Neural crest cell (in vitro differentiated cells): ENCODE data around the gene FAM83E. TPM values are rescaled to one million over a fixed set of nuclear protein-coding genes. Genes with fewer than 3 reads are reported as not detected.

Experiments used
- DNase-seq: peaks from one replicate; pipeline ENCODE4 v3.0.0; 2021; ENCODE audit warnings: low read depth, mixed read lengths, low spot score
- H3K27ac Mint-ChIP-seq: one replicate; pipeline ENCODE4 v1.8.0; 2021; ENCODE audit warnings: mild to moderate bottlenecking, mixed read lengths; ENCODE audit not compliant: unreplicated experiment
- H3K27me3 Mint-ChIP-seq: 2 replicates; pipeline ENCODE4 v1.8.0; 2021; ENCODE audit warnings: low read depth, mild to moderate bottlenecking, mixed read lengths
- H3K36me3 Mint-ChIP-seq: 2 replicates; pipeline ENCODE4 v1.8.0; 2021; ENCODE audit warnings: low read depth, mild to moderate bottlenecking, mixed read lengths
- H3K4me1 Mint-ChIP-seq: 2 replicates; pipeline ENCODE4 v1.8.0; 2021; ENCODE audit warnings: mixed read lengths
- H3K4me3 Mint-ChIP-seq: one replicate; pipeline ENCODE4 v1.8.0; 2021; ENCODE audit warnings: mild to moderate bottlenecking, mixed read lengths
- H3K9me3 Mint-ChIP-seq: 2 replicates; pipeline ENCODE4 v1.8.0; 2021; ENCODE audit warnings: mixed read lengths
- CTCF ChIP-seq: fragments of 200-600 bp; sonication (generic); conservative IDR thresholded peaks from 2 replicates; pipeline ENCODE4 v1.5.0; 2021; ENCODE audit warnings: antibody characterized with exemption, mild to moderate bottlenecking
- total RNA-seq: library from RNA; stranded (reverse); gene quantifications from 2 replicates; pipeline ENCODE4 v1.2.1, GENCODE V29; 2021

Gene FAM83E
- total RNA-seq, 1 donor from 2014 or later: 6.1 TPM

GRCh38 chr19:48644839-48645619, 30.2 kb upstream of the FAM83E start:
- H3K4me1 Mint-ChIP-seq: peaks cover 24% of the 10 kb centered on the region
- peak; percentile 67 for DNase-seq
- H3K27me3 Mint-ChIP-seq: peaks cover 17% of the 10 kb centered on the region
- no peaks in the 10 kb centered on the region for H3K9me3 Mint-ChIP-seq
- peak overlapping the region; percentile 81 for H3K4me3 Mint-ChIP-seq
- H3K27ac Mint-ChIP-seq: no peak overlapping the region
- H3K36me3 Mint-ChIP-seq: no peaks in the 10 kb centered on the region
- no peak for TF ChIP-seq CTCF

DNA sequence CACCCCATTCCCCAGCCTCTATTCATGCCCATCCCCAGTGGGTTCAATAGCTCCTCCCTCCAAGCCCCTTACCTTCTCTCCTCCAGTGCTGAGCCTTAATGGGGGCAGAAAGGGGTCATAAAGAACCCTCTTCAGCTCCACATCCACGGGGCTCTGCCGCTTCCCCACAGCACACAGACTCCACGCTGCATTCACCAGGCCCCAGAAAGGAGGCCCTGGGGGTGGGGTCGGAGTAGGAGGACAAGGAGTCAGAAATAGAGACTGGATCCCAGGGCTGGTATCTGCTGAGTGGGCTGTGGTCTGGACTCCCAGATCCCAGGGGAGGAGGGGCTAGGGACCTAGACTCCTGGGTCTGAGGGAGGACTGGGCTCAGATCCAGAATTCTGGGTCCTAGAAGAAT, 29.5 kb upstream of the FAM83E start:
- H3K27ac Mint-ChIP-seq: no peak overlapping the region
- peak overlapping the region; percentile 79 for H3K4me3 Mint-ChIP-seq
- H3K9me3 Mint-ChIP-seq: no peaks in the 10 kb centered on the region
- H3K4me1 Mint-ChIP-seq: peaks cover 24% of the 10 kb centered on the region
- no peak for TF ChIP-seq CTCF
- no peak for DNase-seq
- peaks cover 21% of the 10 kb centered on the region for H3K27me3 Mint-ChIP-seq
- H3K36me3 Mint-ChIP-seq: no peaks in the 10 kb centered on the region

DNA sequence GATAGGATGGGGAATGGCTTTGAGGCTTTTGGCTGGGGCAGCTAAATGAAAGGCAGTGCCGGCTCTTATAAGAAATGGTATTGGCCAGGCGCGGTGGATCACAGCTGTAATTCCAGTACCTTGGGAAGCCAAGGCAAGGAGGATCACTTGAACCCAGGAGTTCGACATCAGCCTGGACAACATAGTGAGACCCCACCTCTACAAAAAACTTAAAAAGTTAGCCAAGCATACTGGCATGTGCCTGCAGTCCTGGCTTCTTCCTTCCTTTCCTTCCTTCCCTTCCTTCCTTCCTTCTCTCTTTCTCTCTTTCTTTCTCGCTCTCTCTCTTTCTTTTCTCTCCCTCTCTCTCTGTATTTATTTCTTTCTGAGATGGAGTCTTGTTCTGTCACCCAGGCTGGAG, 28.0 kb upstream of the FAM83E start:
- Mint-ChIP-seq H3K4me1 (peaks cover 33% of the 10 kb centered on the region), H3K4me3 (peak overlapping the region; percentile 47), H3K9me3 (peaks cover 4% of the 10 kb centered on the region), H3K27ac (no peak overlapping the region), H3K27me3 (peaks cover 27% of the 10 kb centered on the region), H3K36me3 (peaks cover 2% of the 10 kb centered on the region)
- TF ChIP-seq CTCF: no peak
- DNase-seq: no peak

DNA sequence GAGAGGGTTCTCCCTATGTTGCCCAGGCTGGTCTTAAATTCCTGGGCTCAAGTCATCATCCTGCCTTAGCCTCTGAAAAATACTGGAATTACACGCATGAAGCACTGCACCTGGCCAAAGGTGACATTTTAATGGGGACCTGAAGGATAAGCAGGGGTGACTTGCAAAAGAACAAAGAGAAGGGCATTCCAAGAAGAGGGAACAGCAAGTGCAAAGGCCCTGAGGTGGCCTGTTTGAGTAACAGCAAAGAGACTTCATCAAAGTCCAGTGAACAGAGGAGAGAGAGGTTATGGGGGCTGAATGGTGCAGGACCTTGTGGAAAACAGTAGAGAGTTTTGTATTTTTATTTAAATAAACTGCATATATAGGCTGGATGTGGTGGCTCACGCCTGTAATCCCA, 27.0 kb upstream of the FAM83E start:
- Mint-ChIP-seq H3K4me3 (no peak overlapping the region), H3K9me3 (peaks cover 4% of the 10 kb centered on the region)

DNA sequence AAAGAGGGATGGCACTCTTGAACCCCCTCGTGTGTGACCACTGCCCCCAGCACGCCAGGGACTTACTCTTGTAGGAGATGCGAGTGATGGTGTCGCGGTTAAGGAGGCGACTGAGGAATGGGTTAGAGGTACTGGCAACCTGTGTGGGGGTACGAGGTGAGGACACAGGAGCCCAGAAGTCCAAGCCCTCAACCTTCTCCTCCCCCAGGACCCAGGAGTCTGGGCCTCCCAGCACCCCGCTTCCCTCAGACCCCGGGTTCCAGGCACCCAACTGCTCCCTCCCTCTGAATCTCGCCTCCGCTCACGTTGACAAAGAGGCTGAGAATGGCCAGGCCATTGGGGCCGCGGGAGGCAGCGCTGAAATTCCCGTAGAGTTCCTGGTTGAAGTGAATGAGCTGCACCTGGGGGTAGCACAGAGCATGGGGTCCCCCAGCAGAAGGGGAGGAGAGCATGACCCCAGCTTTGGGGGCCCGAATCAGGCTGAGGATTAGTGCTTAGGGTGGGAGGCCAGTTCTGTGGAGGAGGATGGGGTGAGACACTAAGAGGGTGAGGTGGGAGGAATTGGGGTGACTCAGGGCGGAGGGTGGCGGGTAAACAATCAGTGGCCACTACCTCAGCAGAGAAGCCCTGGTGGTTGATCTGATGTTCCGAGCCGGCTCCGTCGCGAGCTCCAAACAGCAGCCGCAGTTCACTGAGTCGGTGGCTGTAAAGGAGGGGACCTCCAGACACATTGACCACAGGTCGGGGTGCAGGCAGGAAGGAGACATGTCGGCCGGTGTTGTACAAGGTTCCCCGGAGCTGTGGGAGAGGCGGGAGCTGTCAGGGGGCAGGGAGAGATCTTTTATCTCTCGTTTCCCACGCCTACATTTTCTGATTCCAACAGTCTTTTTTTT, 24.9 kb upstream of the FAM83E start:
- H3K4me1 Mint-ChIP-seq: peaks cover 26% of the 10 kb centered on the region
- peaks cover 4% of the 10 kb centered on the region for H3K9me3 Mint-ChIP-seq
- peak overlapping the region; percentile 23 for H3K4me3 Mint-ChIP-seq

More for the DNA sequence above, 27.0 kb upstream of the FAM83E start:
- DNase-seq: no peak
- Mint-ChIP-seq H3K27ac (no peak overlapping the region), H3K4me1 (peaks cover 35% of the 10 kb centered on the region), H3K27me3 (peaks cover 38% of the 10 kb centered on the region), H3K36me3 (peaks cover 2% of the 10 kb centered on the region)
- no peak for TF ChIP-seq CTCF

More for the DNA sequence above, 24.9 kb upstream of the FAM83E start:
- no peak for TF ChIP-seq CTCF
- H3K36me3 Mint-ChIP-seq: peaks cover 2% of the 10 kb centered on the region
- no peak for DNase-seq
- no peak overlapping the region for H3K27ac Mint-ChIP-seq
- H3K27me3 Mint-ChIP-seq: peaks cover 48% of the 10 kb centered on the region
